Adrenal gland (tissue), 5 donors: Measurements from ENCODE around the gene ENAH.

Source experiments
- POLR2A ChIP-seq, 2 donors: fragments of 450-650 bp; IDR thresholded peaks; one replicate each; pipeline ENCODE4 v1.6.1; 2017; ENCODE audit warnings: antibody characterized with exemption in 2 of 2, mild to moderate bottlenecking in 2 of 2, moderate library complexity in 1 of 2
- TF ChIP-seq, protein P1 (sequence below), 6 experiments: fragments of 450-650 bp in 4 of 6; fragments of 200-600 bp in 2 of 6; sonication (generic) in 1 of 6; IDR thresholded peaks; 1 replicate in 5 of 6; 2 replicates in 1 of 6; pipeline versions ENCODE4 v1.5.1 to v1.8.0; 2016 to 2021; ENCODE audit warnings: antibody characterized with exemption in 6 of 6, mild to moderate bottlenecking in 2 of 6, moderate library complexity in 1 of 6
- donor health status: DM: no; HTN: no; CAD: no.

DNA sequence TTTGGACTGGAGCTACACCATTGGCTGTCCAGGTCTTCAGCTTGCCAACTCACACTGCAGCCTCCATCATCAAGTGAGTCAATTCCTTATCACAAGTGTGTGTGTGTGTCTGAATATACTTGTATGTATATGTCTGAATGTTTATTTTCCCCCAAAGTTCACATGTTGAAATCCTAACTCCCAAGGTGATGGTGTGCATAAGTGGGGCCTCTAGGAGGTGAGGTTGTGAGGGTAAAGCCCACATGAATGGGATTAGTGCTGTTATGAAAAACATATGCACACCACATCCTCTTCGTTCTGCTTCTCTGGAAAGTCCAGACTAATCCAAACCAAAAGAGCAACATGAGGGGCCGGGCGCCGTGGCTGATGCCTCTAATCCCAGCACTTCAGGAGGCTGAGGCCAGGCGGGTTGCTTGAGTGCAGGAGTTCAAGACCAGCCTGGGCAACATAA lies 176.4 kb downstream of the ENAH start:
- TF ChIP-seq, protein P1, sequence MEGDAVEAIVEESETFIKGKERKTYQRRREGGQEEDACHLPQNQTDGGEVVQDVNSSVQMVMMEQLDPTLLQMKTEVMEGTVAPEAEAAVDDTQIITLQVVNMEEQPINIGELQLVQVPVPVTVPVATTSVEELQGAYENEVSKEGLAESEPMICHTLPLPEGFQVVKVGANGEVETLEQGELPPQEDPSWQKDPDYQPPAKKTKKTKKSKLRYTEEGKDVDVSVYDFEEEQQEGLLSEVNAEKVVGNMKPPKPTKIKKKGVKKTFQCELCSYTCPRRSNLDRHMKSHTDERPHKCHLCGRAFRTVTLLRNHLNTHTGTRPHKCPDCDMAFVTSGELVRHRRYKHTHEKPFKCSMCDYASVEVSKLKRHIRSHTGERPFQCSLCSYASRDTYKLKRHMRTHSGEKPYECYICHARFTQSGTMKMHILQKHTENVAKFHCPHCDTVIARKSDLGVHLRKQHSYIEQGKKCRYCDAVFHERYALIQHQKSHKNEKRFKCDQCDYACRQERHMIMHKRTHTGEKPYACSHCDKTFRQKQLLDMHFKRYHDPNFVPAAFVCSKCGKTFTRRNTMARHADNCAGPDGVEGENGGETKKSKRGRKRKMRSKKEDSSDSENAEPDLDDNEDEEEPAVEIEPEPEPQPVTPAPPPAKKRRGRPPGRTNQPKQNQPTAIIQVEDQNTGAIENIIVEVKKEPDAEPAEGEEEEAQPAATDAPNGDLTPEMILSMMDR (IDR thresholded peaks at IDR 0.05): no peak
- TF ChIP-seq POLR2A (IDR thresholded peaks at IDR 0.05): no peak
